Measurements from ENCODE around the gene MAP4K1.
"Not testable (repeated sequence)": the region's sequence is repeated elsewhere in the genome, so short reads cannot be mapped to it uniquely, and the experiment has no call there.

The MAP4K1 gene

DNA sequence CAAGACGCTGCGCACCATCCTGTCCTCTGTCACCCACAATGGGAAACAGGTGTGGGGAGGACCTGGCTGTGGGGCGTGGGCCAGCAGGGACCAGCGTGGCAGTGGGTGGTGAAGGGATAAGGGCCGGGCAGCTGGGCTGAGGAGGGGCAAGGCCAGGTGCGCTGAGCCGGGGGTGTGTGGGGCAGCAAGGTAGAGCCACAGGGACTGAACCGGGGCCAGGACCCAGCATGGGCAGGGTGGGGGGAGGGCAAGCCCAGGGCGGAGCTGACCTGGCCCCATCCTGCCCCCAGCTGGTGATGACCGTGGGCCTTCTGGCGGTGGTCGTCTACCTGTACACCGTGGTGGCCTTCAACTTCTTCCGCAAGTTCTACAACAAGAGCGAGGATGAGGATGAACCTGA, 37.7 kb downstream of the MAP4K1 start:
- TF ChIP-seq EZH2 (IDR thresholded peaks at IDR 0.05) (no peak), FOXP2 (optimal IDR thresholded peaks at IDR 0.05; ENCODE audit: control extremely low read depth, extremely low read length, insufficient read depth) (no peak), POLR2AphosphoS5 (IDR thresholded peaks at IDR 0.05; ENCODE audit: borderline replicate concordance, low read depth, low read length) (no peak)
- Histone ChIP-seq H3K4me3 (no peak overlapping the region), H3K36me3 (ENCODE audit: insufficient read depth, low read length) (no peaks in the 10 kb centered on the region), H3K27ac (no peak overlapping the region), H3K9ac (ENCODE audit: insufficient read length) (no peak overlapping the region), H3K9me3 (ENCODE audit: low read depth, low read length) (no peaks in the 10 kb centered on the region)
- no peak for DNase-seq (ENCODE audit: low read depth, low spot score)

GRCh38 chr19:38579304-38579703, 38.4 kb downstream of the MAP4K1 start:
- H3K9me3 ChIP-seq (ENCODE audit: low read depth, low read length); H3K9ac ChIP-seq (ENCODE audit: insufficient read length); H3K27ac ChIP-seq; H3K36me3 ChIP-seq (ENCODE audit: insufficient read depth, low read length); DNase-seq (ENCODE audit: low read depth, low spot score); H3K4me3 ChIP-seq: not testable (repeated sequence)

- Histone ChIP-seq H3K9ac (ENCODE audit: insufficient read length) (no peak overlapping the region), H3K4me3 (no peak overlapping the region), H3K9me3 (ENCODE audit: low read depth, low read length) (no peaks in the 10 kb centered on the region), H3K36me3 (ENCODE audit: insufficient read depth, low read length) (no peaks in the 10 kb centered on the region), H3K27ac (no peak overlapping the region)
- TF ChIP-seq POLR2AphosphoS5 (IDR thresholded peaks at IDR 0.05; ENCODE audit: borderline replicate concordance, low read depth, low read length) (no peak), EZH2 (IDR thresholded peaks at IDR 0.05) (no peak), FOXP2 (optimal IDR thresholded peaks at IDR 0.05; ENCODE audit: control extremely low read depth, extremely low read length, insufficient read depth) (no peak)
- no peak for DNase-seq (ENCODE audit: low read depth, low spot score)
Measured at GRCh38 chr19:38577826-38578225, 39.9 kb downstream of the MAP4K1 start.

GRCh38 chr19:38571682-38572081, 46.1 kb downstream of the MAP4K1 start:
- DNase-seq (ENCODE audit: low read depth, low spot score): no peak
- H3K4me3 ChIP-seq: no peak overlapping the region
- no peak overlapping the region for H3K27ac ChIP-seq
- TF ChIP-seq FOXP2 (optimal IDR thresholded peaks at IDR 0.05; ENCODE audit: control extremely low read depth, extremely low read length, insufficient read depth): no peak
- no peak for TF ChIP-seq EZH2 (IDR thresholded peaks at IDR 0.05)
- no peak for TF ChIP-seq POLR2AphosphoS5 (IDR thresholded peaks at IDR 0.05; ENCODE audit: borderline replicate concordance, low read depth, low read length)
- no peaks in the 10 kb centered on the region for H3K9me3 ChIP-seq (ENCODE audit: low read depth, low read length)
- no peaks in the 10 kb centered on the region for H3K36me3 ChIP-seq (ENCODE audit: insufficient read depth, low read length)
- no peak overlapping the region for H3K9ac ChIP-seq (ENCODE audit: insufficient read length)

- no peak for DNase-seq (ENCODE audit: low read depth, low spot score)
- no peaks in the 10 kb centered on the region for H3K9me3 ChIP-seq (ENCODE audit: low read depth, low read length)
- H3K4me3 ChIP-seq: no peak overlapping the region
- H3K27ac ChIP-seq: no peak overlapping the region
- H3K36me3 ChIP-seq (ENCODE audit: insufficient read depth, low read length): no peaks in the 10 kb centered on the region
- no peak for TF ChIP-seq FOXP2 (optimal IDR thresholded peaks at IDR 0.05; ENCODE audit: control extremely low read depth, extremely low read length, insufficient read depth)
- no peak for TF ChIP-seq EZH2 (IDR thresholded peaks at IDR 0.05)
- H3K9ac ChIP-seq (ENCODE audit: insufficient read length): no peak overlapping the region
Measured at GRCh38 chr19:38569368-38569983, 48.3 kb downstream of the MAP4K1 start.

GRCh38 chr19:38565691-38566105, 52.1 kb downstream of the MAP4K1 start:
- no peaks in the 10 kb centered on the region for H3K36me3 ChIP-seq (ENCODE audit: insufficient read depth, low read length)
- TF ChIP-seq EZH2 (IDR thresholded peaks at IDR 0.05) (no peak), FOXP2 (optimal IDR thresholded peaks at IDR 0.05; ENCODE audit: control extremely low read depth, extremely low read length, insufficient read depth) (no peak)
- H3K9ac ChIP-seq (ENCODE audit: insufficient read length): no peak overlapping the region
- no peak for DNase-seq (ENCODE audit: low read depth, low spot score)
- H3K4me3 ChIP-seq: no peak overlapping the region
- H3K9me3 ChIP-seq (ENCODE audit: low read depth, low read length): no peaks in the 10 kb centered on the region
- H3K27ac ChIP-seq: no peak overlapping the region

- Histone ChIP-seq H3K4me3 (no peak overlapping the region), H3K36me3 (ENCODE audit: insufficient read depth, low read length) (no peaks in the 10 kb centered on the region), H3K27ac (no peak overlapping the region), H3K9me3 (ENCODE audit: low read depth, low read length) (no peaks in the 10 kb centered on the region), H3K9ac (ENCODE audit: insufficient read length) (no peak overlapping the region)
- no peak for DNase-seq (ENCODE audit: low read depth, low spot score)
- TF ChIP-seq FOXP2 (optimal IDR thresholded peaks at IDR 0.05; ENCODE audit: control extremely low read depth, extremely low read length, insufficient read depth) (no peak), EZH2 (IDR thresholded peaks at IDR 0.05) (no peak), POLR2AphosphoS5 (IDR thresholded peaks at IDR 0.05; ENCODE audit: borderline replicate concordance, low read depth, low read length) (no peak)
Measured at GRCh38 chr19:38564981-38565690, 52.6 kb downstream of the MAP4K1 start.

DNA sequence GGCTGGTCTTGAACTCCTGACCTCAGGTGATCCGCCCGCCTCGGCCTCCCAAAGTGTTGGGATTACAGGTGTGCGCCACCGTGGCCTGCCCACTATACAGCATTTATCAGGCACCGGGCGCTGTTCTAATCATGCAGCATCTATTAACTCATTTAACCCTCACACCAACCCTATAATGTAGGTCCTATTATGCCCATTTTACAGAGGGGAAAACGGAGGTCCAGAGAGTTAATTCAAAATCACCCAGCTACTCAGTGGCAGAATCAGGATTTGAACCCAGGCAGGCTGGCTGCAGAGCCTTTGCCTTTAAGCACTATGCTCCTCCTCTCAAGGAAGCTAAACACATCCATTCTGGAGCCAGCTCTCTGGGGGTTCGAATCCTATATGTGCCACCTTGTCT, 54.3 kb downstream of the MAP4K1 start:
- TF ChIP-seq EZH2 (IDR thresholded peaks at IDR 0.05) (no peak), POLR2AphosphoS5 (IDR thresholded peaks at IDR 0.05; ENCODE audit: borderline replicate concordance, low read depth, low read length) (no peak), FOXP2 (optimal IDR thresholded peaks at IDR 0.05; ENCODE audit: control extremely low read depth, extremely low read length, insufficient read depth) (no peak)
- H3K9ac ChIP-seq (ENCODE audit: insufficient read length): no peak overlapping the region

GRCh38 chr19:38562096-38562495, 55.7 kb downstream of the MAP4K1 start:
- H3K27ac ChIP-seq: no peak overlapping the region
- no peaks in the 10 kb centered on the region for H3K9me3 ChIP-seq (ENCODE audit: low read depth, low read length)
- no peaks in the 10 kb centered on the region for H3K36me3 ChIP-seq (ENCODE audit: insufficient read depth, low read length)
- no peak for DNase-seq (ENCODE audit: low read depth, low spot score)
- no peak overlapping the region for H3K9ac ChIP-seq (ENCODE audit: insufficient read length)
- no peak overlapping the region for H3K4me3 ChIP-seq
- TF ChIP-seq POLR2AphosphoS5 (IDR thresholded peaks at IDR 0.05; ENCODE audit: borderline replicate concordance, low read depth, low read length) (no peak), FOXP2 (optimal IDR thresholded peaks at IDR 0.05; ENCODE audit: control extremely low read depth, extremely low read length, insufficient read depth) (no peak), EZH2 (IDR thresholded peaks at IDR 0.05) (no peak)

More for the DNA sequence above, 54.3 kb downstream of the MAP4K1 start:
- Histone ChIP-seq H3K27ac (no peak overlapping the region), H3K36me3 (ENCODE audit: insufficient read depth, low read length) (no peaks in the 10 kb centered on the region), H3K4me3 (no peak overlapping the region), H3K9me3 (ENCODE audit: low read depth, low read length) (no peaks in the 10 kb centered on the region)
- no peak for DNase-seq (ENCODE audit: low read depth, low spot score)

Measured in SK-N-MC (cell line).